HG02870 (cell line): ENCODE measurements around the gene MYL6B.
A peak's percentile ranks its signal among the peaks of the same experiment; 100 is the strongest.
"Not testable (repeated sequence)": the region's sequence is repeated elsewhere in the genome, so short reads cannot be mapped to it uniquely, and the experiment has no call there.

Source experiments
- ATAC-seq: cut with Tn5 transposase; IDR thresholded peaks from one replicate; pipeline ENCODE4 v1.9.1; 2021; ENCODE audit warnings: mild to moderate bottlenecking, moderate library complexity; ENCODE audit not compliant: unreplicated experiment

Gene MYL6B

DNA sequence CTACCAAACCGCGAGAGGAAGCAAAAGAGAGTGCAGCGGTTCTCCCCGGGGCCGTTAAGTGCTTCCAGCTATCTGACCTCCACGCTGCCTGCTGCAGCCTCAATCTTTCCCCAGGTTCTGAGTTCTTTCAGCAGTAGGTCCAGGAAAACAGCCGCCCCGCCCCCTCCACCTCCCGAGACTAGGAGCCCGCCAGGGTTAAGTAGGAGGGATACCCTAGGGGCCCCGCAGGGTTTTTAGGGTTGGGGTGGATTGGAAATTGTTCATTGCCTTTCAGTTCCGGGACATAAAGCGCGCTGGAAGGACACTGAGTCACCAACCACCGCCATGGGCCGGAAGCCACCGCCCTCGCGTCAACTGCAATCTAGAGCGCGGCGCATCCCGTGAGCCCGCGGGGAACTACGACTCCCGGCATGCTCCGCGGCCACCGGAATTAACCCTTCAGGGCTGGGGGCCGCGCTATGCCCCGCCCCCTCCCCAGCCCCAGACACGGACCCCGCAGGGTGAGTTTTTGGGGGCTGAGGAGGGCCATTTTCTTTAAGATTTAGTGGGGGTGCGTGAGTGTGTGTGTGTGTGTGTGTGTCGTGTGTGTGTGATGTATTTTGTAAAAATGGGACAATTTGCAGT is at the start of gene MYL6B:
Gene MYL6B, plus strand, starts transcription at position 456 of the 624 bp plus-strand sequence. CDS start 1,332 bp downstream, outside the sequence.
- peak; percentile 89 for ATAC-seq

DNA sequence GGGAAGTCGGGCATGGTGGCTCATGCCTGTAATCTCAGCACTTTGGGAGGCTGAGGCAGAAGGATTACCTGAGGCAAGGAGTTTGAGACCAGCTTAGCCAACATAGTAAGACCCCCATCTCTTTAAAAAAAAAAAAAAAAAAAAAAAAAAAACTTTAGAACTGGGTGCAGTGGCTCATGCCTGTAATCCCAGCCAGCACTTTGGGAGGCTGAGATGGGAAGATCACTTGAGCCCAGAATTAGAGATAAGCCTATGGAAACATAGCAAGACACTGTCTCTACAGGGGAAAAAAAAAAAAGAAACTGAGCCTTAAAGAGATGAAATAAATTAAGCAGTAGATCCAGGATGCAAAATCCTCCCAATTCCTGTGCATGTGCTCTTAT is 49.7 kb upstream of the MYL6B start:
- no peak for ATAC-seq

DNA sequence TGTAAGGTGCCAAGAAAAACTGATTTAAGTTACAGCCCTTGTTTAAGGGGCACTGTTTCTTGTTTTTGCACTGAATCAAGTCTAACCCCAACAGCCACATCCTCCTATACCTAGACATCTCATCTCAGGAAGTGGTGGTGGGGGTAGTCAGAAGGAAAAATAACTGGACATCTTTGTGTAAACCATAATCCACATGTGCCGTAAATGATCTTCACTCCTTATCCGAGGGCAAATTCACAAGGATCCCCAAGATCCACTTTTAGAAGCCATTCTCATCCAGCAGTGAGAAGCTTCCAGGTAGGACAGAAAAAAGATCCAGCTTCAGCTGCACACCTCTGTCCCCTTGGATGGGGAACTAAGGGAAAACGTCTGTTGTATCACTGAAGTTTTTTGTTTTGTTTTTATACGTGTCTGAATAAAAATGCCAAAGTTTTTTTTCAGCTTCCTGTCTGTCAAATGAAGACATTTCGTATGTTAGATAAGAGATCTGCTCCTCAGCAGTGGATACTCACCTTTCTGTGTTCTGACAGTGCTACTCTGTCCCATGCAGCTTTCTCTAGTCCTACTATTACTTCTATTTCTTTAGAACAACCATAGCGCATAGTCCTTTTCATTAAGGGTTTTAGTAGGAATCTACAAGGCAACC is 49.2 kb upstream of the MYL6B start:
- ATAC-seq = no peak

DNA sequence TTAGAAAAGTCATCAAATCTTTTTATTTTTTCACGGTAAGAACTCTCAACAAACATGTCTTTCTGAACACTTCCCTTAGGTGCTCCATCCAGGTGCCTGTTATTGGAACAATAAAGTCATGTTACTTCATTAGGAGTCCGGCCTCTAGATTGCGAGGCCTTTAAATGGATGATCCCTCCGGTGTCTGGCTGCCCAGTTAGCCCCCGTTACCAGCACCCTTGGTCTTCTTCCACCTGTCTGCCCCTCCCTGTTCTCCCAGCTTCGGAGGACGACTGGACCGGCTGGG is 48.6 kb upstream of the MYL6B start:
- ATAC-seq = no peak

DNA sequence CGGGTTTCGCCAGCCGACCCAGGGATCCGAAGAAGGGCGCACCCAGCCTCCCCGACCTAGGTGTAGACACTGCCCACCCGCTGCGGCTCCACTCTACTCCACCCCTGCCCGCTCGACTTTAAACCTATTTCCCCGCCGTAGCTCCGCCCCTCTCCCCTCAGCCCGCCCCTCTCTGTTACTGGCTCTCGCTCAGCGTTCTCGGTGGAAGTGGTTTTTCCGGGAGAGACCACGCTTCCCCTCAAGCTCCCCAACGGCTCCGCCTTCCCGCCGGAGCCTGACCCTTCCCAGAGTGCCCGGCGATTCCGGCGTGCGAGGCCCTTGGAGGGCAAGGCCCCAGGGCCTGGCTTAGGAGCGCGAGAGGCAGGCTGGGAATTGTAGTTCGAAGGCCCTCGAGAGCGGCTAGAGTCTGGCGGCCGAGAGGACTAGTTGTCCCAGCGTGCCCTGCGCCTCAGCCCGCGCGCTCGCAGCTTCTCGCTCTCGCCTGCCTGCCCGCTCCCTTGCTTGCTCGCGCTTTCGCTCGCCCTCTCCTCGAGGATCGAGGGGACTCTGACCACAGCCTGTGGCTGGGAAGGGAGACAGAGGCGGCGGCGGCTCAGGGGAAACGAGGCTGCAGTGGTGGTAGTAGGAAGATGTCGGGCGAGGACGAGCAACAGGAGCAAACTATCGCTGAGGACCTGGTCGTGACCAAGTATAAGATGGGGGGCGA is 48.1 kb upstream of the MYL6B start, which contains the start of gene PA2G4:
Gene PA2G4, plus strand, starts transcription at position 451 of the 706 bp plus-strand sequence. Its CDS starts 179 bp downstream, at position 630.
- peak; percentile 92 for ATAC-seq

DNA sequence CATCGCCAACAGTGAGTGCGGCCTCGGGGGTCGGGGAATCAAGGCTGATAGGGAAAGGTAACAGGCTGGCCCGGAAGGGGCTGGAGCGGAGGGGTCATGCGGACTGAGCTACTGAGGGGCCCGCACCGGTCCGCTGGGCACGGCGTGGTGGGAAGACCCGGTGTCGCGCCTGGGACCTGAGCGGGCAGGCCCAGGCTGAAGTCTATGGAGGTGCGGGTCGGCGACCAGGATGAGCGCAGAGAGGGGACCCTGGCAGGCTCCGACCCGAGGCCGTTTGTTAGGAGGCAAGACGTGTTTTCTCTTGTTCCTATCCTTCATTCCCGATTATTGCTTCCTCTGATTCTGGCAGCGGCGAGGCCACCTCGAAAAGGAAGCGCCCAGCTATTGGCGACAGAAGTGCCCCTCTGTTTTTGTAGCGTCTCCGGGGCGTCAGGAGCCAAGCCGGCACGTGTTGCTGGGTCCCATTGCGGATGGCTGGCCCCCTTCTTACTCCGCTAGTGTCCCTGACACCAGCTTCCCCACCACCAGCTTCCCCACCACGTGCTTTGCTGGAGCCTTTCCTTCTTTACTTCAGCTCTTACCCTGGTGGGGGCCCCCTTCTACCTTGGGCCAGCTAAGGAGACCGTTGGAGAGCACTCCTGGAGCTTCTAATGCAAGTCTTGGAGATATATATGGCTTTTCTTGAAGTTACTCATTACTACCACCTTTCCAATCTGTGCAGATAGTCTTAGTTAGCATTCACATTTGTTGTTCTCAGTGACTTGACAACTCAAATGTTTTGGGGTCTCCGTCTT is 47.4 kb upstream of the MYL6B start:
- peak; percentile 2 for ATAC-seq

DNA sequence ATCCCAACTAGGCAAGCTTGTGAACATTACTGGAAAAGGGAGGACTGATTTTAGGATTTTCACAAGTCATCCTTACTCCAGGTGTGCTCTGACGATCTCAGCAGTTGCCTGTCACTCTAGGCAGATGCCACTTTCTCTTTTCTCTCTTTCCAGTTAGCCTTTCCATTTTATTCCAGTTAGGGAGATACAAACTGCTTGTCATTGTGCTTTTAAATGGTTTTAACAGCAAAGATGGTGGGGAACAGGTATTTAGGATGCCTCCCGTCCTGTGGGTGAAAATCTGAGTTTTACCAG is 46.8 kb upstream of the MYL6B start:
- no peak for ATAC-seq

DNA sequence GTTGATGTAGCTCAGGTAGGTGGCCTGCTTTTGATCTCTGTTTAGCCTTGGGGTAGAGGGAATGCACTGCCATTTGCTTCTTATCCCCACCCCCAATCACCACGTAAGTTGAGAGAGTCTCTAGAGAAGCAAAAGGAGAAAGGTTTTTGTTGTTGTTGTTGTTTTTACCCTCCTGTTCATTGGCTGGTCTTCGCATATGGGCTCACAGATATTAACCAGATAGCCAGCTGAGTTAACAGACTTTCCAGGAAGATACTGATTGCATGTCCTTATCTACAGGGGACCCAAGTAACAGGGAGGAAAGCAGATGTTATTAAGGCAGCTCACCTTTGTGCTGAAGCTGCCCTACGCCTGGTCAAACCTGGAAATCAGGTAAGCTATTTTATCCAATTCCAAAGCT is 45.1 kb upstream of the MYL6B start:
- no peak for ATAC-seq

DNA sequence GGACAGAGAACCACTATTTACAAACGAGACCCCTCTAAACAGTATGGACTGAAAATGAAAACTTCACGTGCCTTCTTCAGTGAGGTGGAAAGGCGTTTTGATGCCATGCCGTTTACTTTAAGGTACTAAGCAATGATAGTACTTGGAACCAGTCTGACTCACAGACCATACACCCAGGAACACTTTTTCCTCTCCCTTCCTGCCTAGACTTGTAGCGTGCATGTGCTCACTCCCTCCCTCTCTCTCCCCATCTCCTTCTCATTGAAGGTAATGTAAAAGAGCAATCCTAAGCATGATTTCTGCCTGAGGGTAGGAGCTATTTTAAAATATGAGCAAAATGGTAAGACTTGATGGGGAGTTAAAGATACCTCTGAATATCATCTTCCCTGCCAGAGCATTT is 41.8 kb upstream of the MYL6B start:
- ATAC-seq = no peak

DNA sequence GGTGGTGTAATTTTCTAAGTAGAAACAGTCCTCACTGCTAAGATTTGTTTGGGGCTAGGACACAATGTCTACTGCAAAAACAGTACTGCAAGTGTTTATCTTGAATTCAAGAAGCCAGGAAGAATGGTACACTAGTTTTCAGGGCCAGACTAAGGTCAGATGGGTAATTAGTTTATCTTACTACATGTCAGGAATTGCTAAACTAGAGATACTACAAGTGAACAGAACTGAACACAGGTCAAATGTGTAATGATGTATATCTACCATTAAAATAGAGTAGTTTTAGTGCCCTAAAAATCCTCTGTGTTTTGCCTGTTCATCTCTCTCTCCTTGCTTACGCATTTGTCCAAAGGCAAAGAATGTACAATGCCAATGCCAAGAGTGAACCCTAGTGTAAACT is 38.3 kb upstream of the MYL6B start:
- ATAC-seq = no peak

DNA sequence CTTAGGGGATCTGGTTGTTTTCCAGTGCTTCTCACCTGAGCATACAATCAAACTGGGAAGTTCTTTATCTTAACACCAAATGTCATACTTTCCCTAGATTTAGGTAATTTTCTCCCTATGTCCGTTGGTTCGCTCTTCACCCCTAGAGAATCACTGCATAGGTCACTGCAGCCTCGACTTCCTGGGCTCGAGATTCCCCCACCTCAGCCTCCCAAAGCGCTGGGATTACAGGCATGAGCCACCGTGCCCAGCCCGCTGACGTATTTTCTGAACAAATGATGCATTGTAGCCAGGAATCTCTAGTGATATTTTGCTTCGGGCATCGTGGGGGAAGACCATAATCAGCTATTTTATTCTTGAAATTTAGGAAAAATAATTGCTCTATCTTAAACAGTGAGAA is 37.1 kb upstream of the MYL6B start:
- no peak for ATAC-seq

DNA sequence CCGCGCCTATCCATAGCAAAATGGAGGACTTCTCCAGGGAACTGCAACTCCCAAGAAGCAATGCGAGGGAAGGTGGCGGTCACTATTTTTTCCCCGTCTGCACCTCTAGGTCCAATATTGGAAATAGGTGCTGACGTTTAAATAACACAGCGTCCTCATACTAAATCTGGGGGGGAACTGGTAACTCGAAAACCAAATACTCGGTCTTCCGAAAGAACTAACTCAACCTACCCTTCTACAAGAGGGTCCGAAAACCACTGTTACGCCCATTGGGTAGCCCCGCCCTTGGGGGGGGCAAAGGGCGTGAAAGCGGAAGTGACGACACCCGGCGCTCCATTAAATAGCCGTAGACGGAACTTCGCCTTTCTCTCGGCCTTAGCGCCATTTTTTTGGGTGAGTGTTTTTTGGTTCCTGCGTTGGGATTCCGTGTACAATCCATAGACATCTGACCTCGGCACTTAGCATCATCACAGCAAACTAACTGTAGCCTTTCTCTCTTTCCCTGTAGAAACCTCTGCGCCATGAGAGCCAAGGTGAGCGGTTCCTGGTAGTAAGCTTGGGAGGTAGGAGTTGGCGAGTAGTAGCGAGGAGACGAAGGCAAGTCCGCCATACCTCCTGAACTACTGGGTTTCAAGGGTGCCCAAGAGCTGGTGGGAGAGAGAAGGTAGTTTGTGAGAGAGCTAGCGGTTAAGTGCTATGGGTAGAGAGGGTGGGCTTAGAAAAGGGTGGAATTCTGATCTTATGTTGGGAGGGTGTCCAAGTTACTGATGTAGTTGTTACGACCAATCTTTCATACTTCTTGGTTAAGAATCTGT is 35.9 kb upstream of the MYL6B start, which contains the start of gene RPL41:
Gene RPL41, plus strand, starts transcription at position 367 of the 815 bp plus-strand sequence.
- peak; percentile 35 for ATAC-seq

DNA sequence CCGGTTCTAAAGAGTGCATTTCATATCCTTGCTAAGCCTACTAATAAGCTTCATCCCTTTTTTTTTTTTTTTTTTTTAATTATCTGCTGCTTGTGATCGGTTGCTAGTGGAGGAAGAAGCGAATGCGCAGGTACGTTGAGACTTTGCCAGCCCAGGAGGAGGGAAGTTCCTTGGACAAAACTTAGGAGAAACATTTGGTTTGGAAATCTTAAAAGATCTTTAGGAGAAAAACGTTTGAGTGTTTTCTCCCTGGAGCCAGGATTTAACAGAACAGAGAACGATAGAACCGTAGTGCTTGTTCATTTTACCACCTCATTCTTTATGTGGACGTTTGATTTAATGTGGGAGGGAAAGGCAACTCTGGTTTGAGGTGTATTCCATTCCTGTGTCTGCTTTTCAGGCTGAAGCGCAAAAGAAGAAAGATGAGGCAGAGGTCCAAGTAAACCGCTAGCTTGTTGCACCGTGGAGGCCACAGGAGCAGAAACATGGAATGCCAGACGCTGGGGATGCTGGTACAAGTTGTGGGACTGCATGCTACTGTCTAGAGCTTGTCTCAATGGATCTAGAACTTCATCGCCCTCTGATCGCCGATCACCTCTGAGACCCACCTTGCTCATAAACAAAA is 35.2 kb upstream of the MYL6B start:
- ATAC-seq = not testable (repeated sequence)

DNA sequence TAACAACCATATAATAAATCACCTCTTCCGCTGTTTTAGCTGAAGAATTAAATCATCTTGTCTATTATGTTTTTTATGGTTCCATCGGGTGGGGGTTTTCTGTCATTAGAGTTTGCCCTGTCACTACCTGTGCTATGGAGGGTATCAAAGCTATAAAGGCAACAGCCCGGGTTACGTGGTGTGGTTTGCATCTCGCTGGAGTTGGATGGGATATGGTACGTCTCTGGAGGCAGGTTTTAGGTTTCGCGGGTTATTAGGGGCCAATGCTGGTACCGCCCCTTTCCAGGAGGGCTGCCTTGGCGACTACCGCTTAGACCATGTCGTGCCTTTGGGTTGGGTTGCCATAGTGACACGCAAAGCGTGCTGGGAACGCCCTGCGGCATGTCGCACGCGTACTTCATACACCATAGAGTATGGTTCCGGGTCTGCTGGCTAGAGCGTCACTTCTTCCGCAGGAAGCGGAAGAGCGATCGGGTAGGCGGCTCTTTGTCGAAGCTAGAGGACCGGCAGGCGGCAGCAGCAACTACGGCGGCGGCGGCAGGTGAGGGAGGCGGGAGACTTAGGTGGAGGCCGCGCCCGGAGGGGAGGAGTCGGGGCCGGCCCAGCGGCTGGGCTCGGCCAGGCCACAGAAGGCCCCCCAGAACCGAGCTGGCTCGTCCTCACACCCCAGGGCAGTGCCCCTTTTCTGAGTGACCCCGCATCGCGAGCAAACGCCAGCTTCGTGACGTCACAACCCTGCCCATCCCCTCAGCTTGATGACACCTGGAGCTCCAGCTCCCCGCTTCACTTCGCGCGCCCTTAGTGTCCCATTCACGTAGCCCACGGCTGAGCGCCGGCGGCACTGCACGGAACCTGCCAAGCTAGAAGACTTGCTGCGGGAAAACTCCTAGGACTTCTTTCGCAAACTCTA is 34.4 kb upstream of the MYL6B start, which contains the start of gene ZC3H10:
Gene ZC3H10, plus strand, starts transcription at position 489 of the 910 bp plus-strand sequence. CDS start 2,297 bp downstream, outside the sequence.
- peak; percentile 82 for ATAC-seq

DNA sequence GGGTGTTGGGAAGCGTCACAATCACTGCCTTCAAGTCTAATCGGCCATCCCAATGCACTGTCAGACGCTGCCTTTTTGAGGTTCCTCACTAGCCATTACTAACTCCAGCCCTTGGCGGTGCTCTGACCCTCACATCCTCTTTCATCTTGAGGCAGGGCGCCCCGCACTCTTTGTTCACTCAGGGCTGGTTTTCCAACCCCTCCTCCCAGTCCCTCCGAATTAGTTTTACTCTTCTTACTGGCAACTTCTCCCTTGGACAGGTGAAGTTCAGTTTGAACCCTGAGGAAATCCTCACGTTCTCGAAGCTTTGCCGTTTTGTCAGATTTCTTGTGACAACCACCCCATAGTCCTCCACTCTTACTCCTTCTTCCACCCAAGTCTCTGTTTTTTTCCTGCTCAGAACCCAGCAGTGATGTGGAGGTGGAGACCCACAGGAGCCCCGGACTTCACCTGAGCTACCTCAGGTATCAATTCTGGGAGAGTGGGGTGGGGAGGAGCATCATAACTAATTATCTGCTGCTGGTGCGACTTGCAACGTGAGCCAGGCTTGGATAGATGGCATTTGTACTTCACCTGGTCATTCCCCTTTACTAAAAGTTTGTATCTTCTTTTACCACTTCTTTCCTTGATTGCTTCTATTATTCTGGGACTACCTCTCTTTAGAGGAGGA is 33.6 kb upstream of the MYL6B start:
- ATAC-seq = no peak

DNA sequence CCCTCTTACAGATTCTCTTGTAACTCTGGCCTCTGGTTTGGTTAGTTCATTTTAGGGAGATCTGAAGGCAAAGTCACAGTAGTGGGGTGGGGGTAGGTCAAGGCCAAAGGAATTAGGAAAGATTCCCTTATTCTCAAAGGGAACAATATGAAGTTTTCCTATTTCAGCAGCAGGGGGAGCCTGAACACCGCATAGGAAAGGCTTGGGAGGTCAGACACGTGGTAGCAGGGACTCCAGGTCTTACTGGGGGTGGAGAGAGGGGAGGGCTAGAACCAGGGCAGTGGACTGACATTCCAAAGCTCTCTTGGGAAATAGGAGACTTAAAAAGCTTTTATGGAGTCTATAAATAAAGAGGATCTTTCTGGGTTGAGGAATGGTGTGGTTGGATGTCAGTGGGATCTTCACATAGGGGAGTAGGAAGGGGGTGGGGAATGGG is 33.0 kb upstream of the MYL6B start:
- ATAC-seq = no peak

DNA sequence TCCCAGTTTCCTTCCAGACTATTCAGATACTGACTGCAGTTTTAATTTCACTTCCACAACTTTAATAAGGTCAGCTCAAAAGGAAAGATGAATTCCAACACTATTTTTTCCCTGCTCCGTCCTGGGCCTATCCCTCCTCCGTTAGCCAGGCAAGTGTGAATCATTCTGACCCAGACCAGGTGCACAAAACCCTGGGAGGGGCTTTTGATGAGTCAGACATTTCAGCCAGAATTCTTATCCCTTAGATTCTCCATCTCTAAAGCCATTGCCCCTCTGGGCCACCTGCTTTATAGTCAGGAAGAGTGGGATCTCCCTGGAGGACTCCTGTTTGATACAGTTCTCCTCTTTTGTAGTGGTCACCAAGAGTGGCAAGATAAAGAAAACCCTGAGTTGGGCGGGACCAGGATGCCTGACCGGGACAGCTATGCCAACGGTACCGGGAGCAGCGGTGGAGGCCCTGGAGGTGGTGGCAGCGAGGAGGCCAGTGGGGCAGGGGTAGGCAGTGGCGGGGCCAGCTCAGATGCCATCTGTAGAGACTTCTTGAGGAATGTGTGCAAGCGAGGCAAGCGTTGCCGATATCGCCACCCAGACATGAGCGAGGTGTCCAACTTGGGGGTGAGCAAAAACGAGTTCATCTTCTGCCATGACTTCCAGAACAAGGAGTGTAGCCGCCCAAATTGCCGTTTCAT is 32.1 kb upstream of the MYL6B start:
- no peak for ATAC-seq
